ENCODE data around the gene ASAH2B. TPM values are rescaled to one million over a fixed set of nuclear protein-coding genes. Genes with fewer than 3 reads are reported as not detected.

ASAH2B gene
- total RNA-seq, 1 experiment from 2014 or later: 3.3 TPM

GRCh38 chr10:50798297-50798696 lies 58.6 kb downstream of the ASAH2B start:
- CTCF ChIA-PET: no interaction called here
- POLR2A ChIA-PET: no interaction called here
- intact Hi-C loops (cut with micrococcal nuclease; ENCODE audit: unreplicated experiment) (no loop called here), in situ Hi-C loops (cut with HindIII; ENCODE audit: low pct_unique_long_range_greater_than_20kb, low sequenced_read_pairs) (no loop called here)
- Histone ChIP-seq H3K9me3 (ENCODE audit: control insufficient read depth, insufficient read depth, low read depth, low read length) (no peaks in the 10 kb centered on the region), H3K4me3 (ENCODE audit: low read depth in 2 of 2, low read length in 2 of 2) (no peak overlapping the region), H3K27me3 (ENCODE audit: control insufficient read depth, insufficient read depth, low read length) (no peaks in the 10 kb centered on the region), H3K27ac (ENCODE audit: low read length) (no peak overlapping the region), H3K36me3 (ENCODE audit: control insufficient read depth, insufficient read depth, low read length) (no peaks in the 10 kb centered on the region), H3K4me1 (ENCODE audit: control insufficient read depth, insufficient read depth, low read length) (no peaks in the 10 kb centered on the region)
- DNase-seq (ENCODE audit: low read depth, low spot score): no peak
- no peak for ATAC-seq
- no peak for TF ChIP-seq TCF7L2 (IDR thresholded peaks at IDR 0.05; ENCODE audit: low read depth, low read length)
- TF ChIP-seq, protein P1, sequence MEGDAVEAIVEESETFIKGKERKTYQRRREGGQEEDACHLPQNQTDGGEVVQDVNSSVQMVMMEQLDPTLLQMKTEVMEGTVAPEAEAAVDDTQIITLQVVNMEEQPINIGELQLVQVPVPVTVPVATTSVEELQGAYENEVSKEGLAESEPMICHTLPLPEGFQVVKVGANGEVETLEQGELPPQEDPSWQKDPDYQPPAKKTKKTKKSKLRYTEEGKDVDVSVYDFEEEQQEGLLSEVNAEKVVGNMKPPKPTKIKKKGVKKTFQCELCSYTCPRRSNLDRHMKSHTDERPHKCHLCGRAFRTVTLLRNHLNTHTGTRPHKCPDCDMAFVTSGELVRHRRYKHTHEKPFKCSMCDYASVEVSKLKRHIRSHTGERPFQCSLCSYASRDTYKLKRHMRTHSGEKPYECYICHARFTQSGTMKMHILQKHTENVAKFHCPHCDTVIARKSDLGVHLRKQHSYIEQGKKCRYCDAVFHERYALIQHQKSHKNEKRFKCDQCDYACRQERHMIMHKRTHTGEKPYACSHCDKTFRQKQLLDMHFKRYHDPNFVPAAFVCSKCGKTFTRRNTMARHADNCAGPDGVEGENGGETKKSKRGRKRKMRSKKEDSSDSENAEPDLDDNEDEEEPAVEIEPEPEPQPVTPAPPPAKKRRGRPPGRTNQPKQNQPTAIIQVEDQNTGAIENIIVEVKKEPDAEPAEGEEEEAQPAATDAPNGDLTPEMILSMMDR (IDR thresholded peaks at IDR 0.05): no peak
- TF ChIP-seq, protein P2, sequence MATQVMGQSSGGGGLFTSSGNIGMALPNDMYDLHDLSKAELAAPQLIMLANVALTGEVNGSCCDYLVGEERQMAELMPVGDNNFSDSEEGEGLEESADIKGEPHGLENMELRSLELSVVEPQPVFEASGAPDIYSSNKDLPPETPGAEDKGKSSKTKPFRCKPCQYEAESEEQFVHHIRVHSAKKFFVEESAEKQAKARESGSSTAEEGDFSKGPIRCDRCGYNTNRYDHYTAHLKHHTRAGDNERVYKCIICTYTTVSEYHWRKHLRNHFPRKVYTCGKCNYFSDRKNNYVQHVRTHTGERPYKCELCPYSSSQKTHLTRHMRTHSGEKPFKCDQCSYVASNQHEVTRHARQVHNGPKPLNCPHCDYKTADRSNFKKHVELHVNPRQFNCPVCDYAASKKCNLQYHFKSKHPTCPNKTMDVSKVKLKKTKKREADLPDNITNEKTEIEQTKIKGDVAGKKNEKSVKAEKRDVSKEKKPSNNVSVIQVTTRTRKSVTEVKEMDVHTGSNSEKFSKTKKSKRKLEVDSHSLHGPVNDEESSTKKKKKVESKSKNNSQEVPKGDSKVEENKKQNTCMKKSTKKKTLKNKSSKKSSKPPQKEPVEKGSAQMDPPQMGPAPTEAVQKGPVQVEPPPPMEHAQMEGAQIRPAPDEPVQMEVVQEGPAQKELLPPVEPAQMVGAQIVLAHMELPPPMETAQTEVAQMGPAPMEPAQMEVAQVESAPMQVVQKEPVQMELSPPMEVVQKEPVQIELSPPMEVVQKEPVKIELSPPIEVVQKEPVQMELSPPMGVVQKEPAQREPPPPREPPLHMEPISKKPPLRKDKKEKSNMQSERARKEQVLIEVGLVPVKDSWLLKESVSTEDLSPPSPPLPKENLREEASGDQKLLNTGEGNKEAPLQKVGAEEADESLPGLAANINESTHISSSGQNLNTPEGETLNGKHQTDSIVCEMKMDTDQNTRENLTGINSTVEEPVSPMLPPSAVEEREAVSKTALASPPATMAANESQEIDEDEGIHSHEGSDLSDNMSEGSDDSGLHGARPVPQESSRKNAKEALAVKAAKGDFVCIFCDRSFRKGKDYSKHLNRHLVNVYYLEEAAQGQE (IDR thresholded peaks at IDR 0.05; ENCODE audit: insufficient read depth in 1 of 2, low read depth in 2 of 2, low read length in 1 of 2): no peak
- TF ChIP-seq SIN3A (IDR thresholded peaks at IDR 0.05; ENCODE audit: borderline replicate concordance, insufficient read depth, low read depth, low read length): no peak
- no peak for TF ChIP-seq POLR2AphosphoS5 (IDR thresholded peaks at IDR 0.05; ENCODE audit: low read depth, low read length)
- no TSS peak for BruUV-seq (replicated peaks)

- Histone ChIP-seq H3K36me3 (ENCODE audit: control insufficient read depth, insufficient read depth, low read length) (no peaks in the 10 kb centered on the region), H3K4me1 (ENCODE audit: control insufficient read depth, insufficient read depth, low read length) (no peaks in the 10 kb centered on the region), H3K9me3 (ENCODE audit: control insufficient read depth, insufficient read depth, low read depth, low read length) (no peaks in the 10 kb centered on the region), H3K27me3 (ENCODE audit: control insufficient read depth, insufficient read depth, low read length) (no peaks in the 10 kb centered on the region; the same call in 1 of the 2 replicates), H3K4me3 (ENCODE audit: low read depth in 2 of 2, low read length in 2 of 2) (no peak overlapping the region), H3K27ac (ENCODE audit: low read length) (no peak overlapping the region)
- ATAC-seq: no peak
- in situ Hi-C loops (cut with HindIII; ENCODE audit: low pct_unique_long_range_greater_than_20kb, low sequenced_read_pairs) (no loop called here), intact Hi-C loops (cut with micrococcal nuclease; ENCODE audit: unreplicated experiment) (no loop called here)
- TF ChIP-seq TCF7L2 (IDR thresholded peaks at IDR 0.05; ENCODE audit: low read depth, low read length): no peak
- TF ChIP-seq, protein P1 (IDR thresholded peaks at IDR 0.05): no peak
- no peak for TF ChIP-seq POLR2AphosphoS5 (IDR thresholded peaks at IDR 0.05; ENCODE audit: low read depth, low read length)
- TF ChIP-seq SIN3A (IDR thresholded peaks at IDR 0.05; ENCODE audit: borderline replicate concordance, insufficient read depth, low read depth, low read length): no peak
- TF ChIP-seq, protein P2 (IDR thresholded peaks at IDR 0.05; ENCODE audit: insufficient read depth in 1 of 2, low read depth in 2 of 2, low read length in 1 of 2): no peak
- no peak for DNase-seq (ENCODE audit: low read depth, low spot score)
- BruUV-seq (replicated peaks): no TSS peak
- POLR2A ChIA-PET: no interaction called here
- CTCF ChIA-PET: no interaction called here
These were observed 59.9 kb downstream of the ASAH2B start for GRCh38 chr10:50799595-50799994.

Measured in Panc1 (cell line).